H1 (cell line): ENCODE measurements around the gene REG3G. TPM values are rescaled to one million over a fixed set of nuclear protein-coding genes. Genes with fewer than 3 reads are reported as not detected.

Source experiments
- CTCF ChIA-PET: fragments of 300-600 bp; sonication (Branson Sonifier 250); formaldehyde crosslinking; loops from one replicate; lab custom pipeline; 2021; ENCODE audit not compliant: partially characterized antibody; lab: Charles Lee
- POLR2A ChIA-PET: fragments of 300-600 bp; sonication (Branson Sonifier 250); formaldehyde crosslinking; loops from one replicate; lab custom pipeline; 2021; ENCODE audit warnings: inconsistent platforms; ENCODE audit not compliant: partially characterized antibody; lab: Charles Lee
- DNase-seq, 2 experiments: peaks; one replicate each; pipeline versions ENCODE4 v3.0.0 to v3.0.0-alpha.2; 2010 to 2022; ENCODE audit warnings: low spot score in 2 of 2, low read depth in 1 of 2, mixed read lengths in 1 of 2
- FAIRE-seq: peaks from 2 replicates; lab custom pipeline; 2011; peaks lifted over from hg19 to GRCh38; lab: Jason Lieb, UNC
- H2AFZ ChIP-seq: 2 replicates; pipeline ENCODE4 v1.8.1; 2012; ENCODE audit warnings: low read length, inconsistent platforms
- H2AK5ac ChIP-seq: 2 replicates; pipeline ENCODE4 v1.6.1; 2013; ENCODE audit warnings: low read depth, low read length
- H2BK120ac ChIP-seq: replicated peaks from 2 replicates; pipeline ENCODE3; 2013; ENCODE audit warnings: low read depth, low read length, inconsistent platforms
- H2BK12ac ChIP-seq: 2 replicates; pipeline ENCODE4 v1.6.1; 2013; ENCODE audit warnings: low read depth, low read length
- H2BK15ac ChIP-seq: 2 replicates; pipeline ENCODE4 v1.6.1; 2013; ENCODE audit warnings: low read length
- H2BK20ac ChIP-seq: 2 replicates; pipeline ENCODE4 v1.6.1; 2013; ENCODE audit warnings: low read length
- H2BK5ac ChIP-seq: 2 replicates; pipeline ENCODE4 v1.6.1; 2013; ENCODE audit warnings: low read depth, low read length
- H3K14ac ChIP-seq: 2 replicates; pipeline ENCODE4 v1.6.1; 2013; ENCODE audit warnings: inconsistent platforms; ENCODE audit not compliant: insufficient read length
- H3K18ac ChIP-seq: 2 replicates; pipeline ENCODE4 v1.6.1; 2013; ENCODE audit warnings: low read length; ENCODE audit errors: extremely low read depth
- H3K23ac ChIP-seq: 2 replicates; pipeline ENCODE4 v1.6.1; 2013; ENCODE audit warnings: inconsistent platforms; ENCODE audit not compliant: insufficient read length
- H3K23me2 ChIP-seq: 2 replicates; pipeline ENCODE4 v1.6.1; 2013; ENCODE audit warnings: low read depth, low read length
- H3K27ac ChIP-seq: 2 replicates; pipeline ENCODE4 v1.6.1; 2011; ENCODE audit warnings: low read depth, low read length, inconsistent platforms
- H3K27me3 ChIP-seq, 4 experiments: replicated peaks in 1 of 4; 1 replicate in 1 of 4; 2 replicates in 3 of 4; pipeline versions ENCODE4 v1.6.1 to v1.8.1; 2011 to 2013; ENCODE audit warnings: low read length in 3 of 4, mild to moderate bottlenecking in 3 of 4, inconsistent platforms in 2 of 4, mixed read lengths in 2 of 4, moderate library complexity in 1 of 4; ENCODE audit not compliant: control insufficient read depth in 3 of 4, insufficient read depth in 3 of 4; ENCODE audit errors: extremely low read depth in 1 of 4
- H3K36me3 ChIP-seq, 4 experiments: 2 replicates each; pipeline versions ENCODE4 v1.6.1 to v1.8.1; 2011 to 2013; ENCODE audit warnings: mild to moderate bottlenecking in 4 of 4, low read length in 3 of 4, moderate library complexity in 2 of 4, control low read depth in 1 of 4, inconsistent platforms in 1 of 4; ENCODE audit not compliant: insufficient read depth in 4 of 4, control insufficient read depth in 2 of 4
- H3K4ac ChIP-seq: replicated peaks from 2 replicates; pipeline ENCODE3; 2013; ENCODE audit warnings: low read length, low read depth, mixed read lengths, inconsistent platforms; ENCODE audit not compliant: insufficient read length
- H3K4me1 ChIP-seq, 4 experiments: replicated peaks in 1 of 4; 1 replicate in 1 of 4; 2 replicates in 3 of 4; pipeline versions ENCODE4 v1.6.1 to v1.8.1; 2011 to 2013; ENCODE audit warnings: low read length in 3 of 4, inconsistent platforms in 2 of 4, mixed read lengths in 1 of 4; ENCODE audit not compliant: insufficient read depth in 4 of 4, control insufficient read depth in 3 of 4
- H3K4me2 ChIP-seq, 2 experiments: 2 replicates each; pipeline versions ENCODE4 v1.6.1 to v1.8.1; 2011 to 2013; ENCODE audit warnings: low read depth in 2 of 2, low read length in 2 of 2, control low read depth in 1 of 2, inconsistent platforms in 1 of 2, mild to moderate bottlenecking in 1 of 2; ENCODE audit not compliant: insufficient read depth in 1 of 2
- H3K4me3 ChIP-seq, 4 experiments: fragments of 200-600, 300-600 bp in 1 of 4; sonication (generic), shearing (Covaris generic), sonication (Bioruptor Twin) in 1 of 4; 2 replicates each; pipeline versions ENCODE4 v1.5.1 to v1.8.1; 2011 to 2016; ENCODE audit warnings: low read length in 4 of 4, low read depth in 3 of 4, control low read depth in 2 of 4, inconsistent platforms in 2 of 4, mild to moderate bottlenecking in 2 of 4, mixed read lengths in 1 of 4, moderate library complexity in 1 of 4; ENCODE audit not compliant: insufficient read depth in 2 of 4; ENCODE audit errors: extremely low read depth in 1 of 4
- H3K56ac ChIP-seq: replicated peaks from 2 replicates; pipeline ENCODE3; 2013; ENCODE audit warnings: low read depth, mild to moderate bottlenecking, mixed read lengths, low read length, inconsistent platforms; ENCODE audit not compliant: insufficient read length
- H3K79me1 ChIP-seq: 2 replicates; pipeline ENCODE4 v1.6.1; 2013; ENCODE audit warnings: low read depth, low read length, control low read depth
- H3K79me2 ChIP-seq, 2 experiments: 2 replicates each; pipeline versions ENCODE4 v1.6.1 to v1.8.1; 2012 to 2013; ENCODE audit warnings: low read length in 2 of 2, mild to moderate bottlenecking in 2 of 2, inconsistent platforms in 1 of 2; ENCODE audit not compliant: insufficient read depth in 2 of 2, control insufficient read depth in 1 of 2
- H3K9ac ChIP-seq, 4 experiments: replicated peaks in 1 of 4; 1 replicate in 1 of 4; 2 replicates in 3 of 4; pipeline versions ENCODE4 v1.6.1 to v1.8.1; 2011 to 2013; ENCODE audit warnings: low read depth in 3 of 4, low read length in 3 of 4, control low read depth in 2 of 4, mild to moderate bottlenecking in 2 of 4, moderate library complexity in 2 of 4, inconsistent platforms in 1 of 4; ENCODE audit errors: extremely low read depth in 1 of 4
- H3K9me3 ChIP-seq, 2 experiments: 2 replicates each; pipeline versions ENCODE4 v1.6.1 to v1.8.1; 2012 to 2013; ENCODE audit warnings: mild to moderate bottlenecking in 2 of 2, moderate library complexity in 2 of 2, control low read depth in 1 of 2, inconsistent platforms in 1 of 2, low read depth in 1 of 2, low read length in 1 of 2, mixed read lengths in 1 of 2; ENCODE audit not compliant: insufficient read depth in 2 of 2
- H4K20me1 ChIP-seq, 2 experiments: replicated peaks in 1 of 2; 2 replicates each; pipeline versions ENCODE3 to v1.8.1; 2011 to 2013; ENCODE audit warnings: inconsistent platforms in 2 of 2, low read length in 2 of 2, mild to moderate bottlenecking in 1 of 2; ENCODE audit not compliant: insufficient read depth in 2 of 2, control insufficient read depth in 1 of 2
- H4K5ac ChIP-seq: 2 replicates; pipeline ENCODE4 v1.6.1; 2013; ENCODE audit warnings: low read length, low read depth, mixed read lengths, inconsistent platforms; ENCODE audit not compliant: insufficient read length
- H4K8ac ChIP-seq: 2 replicates; pipeline ENCODE4 v1.8.0; 2013; ENCODE audit warnings: mild to moderate bottlenecking, moderate library complexity, low read length, inconsistent platforms; ENCODE audit not compliant: insufficient read depth; ENCODE audit errors: extremely low read depth
- H4K91ac ChIP-seq: replicated peaks from 2 replicates; pipeline ENCODE3; 2013; ENCODE audit warnings: low read length, mixed read lengths, inconsistent platforms; ENCODE audit not compliant: insufficient read length
- SRF ChIP-seq: IDR thresholded peaks from 2 replicates; pipeline ENCODE4 v1.6.1; 2011; ENCODE audit warnings: mild to moderate bottlenecking, low read depth, low read length, moderate library complexity
- TCF12 ChIP-seq: IDR thresholded peaks from 2 replicates; pipeline ENCODE4 v1.6.1; 2011; ENCODE audit warnings: low read depth, mild to moderate bottlenecking, low read length
- WGBS, 2 experiments: shearing (Covaris generic) in 1 of 2; methylation state at CpG; one replicate each; pipeline versions ENCODE4 v1.1.6 to v1.1.7; 2013 to 2015; ENCODE audit warnings: low lambda C conversion rate in 2 of 2, mixed read lengths in 2 of 2, inconsistent platforms in 1 of 2, low coverage in 1 of 2, missing lambda C conversion rate in 1 of 2; ENCODE audit not compliant: insufficient replicate concordance in 2 of 2, insufficient coverage in 1 of 2, insufficient read length in 1 of 2; ENCODE audit errors: extremely low coverage in 1 of 2, missing lambda C conversion rate in 1 of 2; 5-methylcytosine and 5-hydroxymethylcytosine counted together
- polyA plus RNA-seq, 7 experiments: library from polyadenylated mRNA; depleted of rRNA in 3 of 7; stranded (reverse) in 5 of 7; unstranded in 2 of 7; fragments of >200 nt in 5 of 7; fragments of 200-250 nt in 2 of 7; gene quantifications; 1 replicate in 5 of 7; 2 replicates in 1 of 7; 4 replicates in 1 of 7; pipeline versions ENCODE4 v1.2.1 to v1.2.3, GENCODE V29; 2011 to 2013; ENCODE audit warnings: missing spikeins in 2 of 7, mixed read lengths in 2 of 7
- total RNA-seq: library from RNA; stranded (reverse); fragmentation: NEBNext Ultra II Directional; extraction: Animal tissue kit (Norgen Biotek cat#: 25700); gene quantifications from 2 replicates; pipeline ENCODE4 v1.2.1, GENCODE V29; 2021

Gene REG3G
- total and polyA plus RNA-seq, 2 of the 8 experiments (the other 6 are each of a cell fraction or from before 2014, with no cell fraction given): not detected

- H3K27me3 ChIP-seq: no peaks in the 10 kb centered on the region
- H3K23me2 ChIP-seq: no peaks in the 10 kb centered on the region
- H3K9ac ChIP-seq: no peak overlapping the region
- ChIA-PET CTCF (interaction anchor here (1.3 to 2.7 kb wide), 2 partner anchors 35 to 219 kb away, joined by 3 to 12 read pairs; no protein-coding TSS in a partner anchor), POLR2A (no interaction called here)
- H2BK5ac ChIP-seq: no peak overlapping the region
- H3K9me3 ChIP-seq: no peaks in the 10 kb centered on the region
- no peak overlapping the region for H2BK12ac ChIP-seq
- H3K23ac ChIP-seq: no peak overlapping the region
- no peaks in the 10 kb centered on the region for H3K79me2 ChIP-seq
- H4K5ac ChIP-seq: no peak overlapping the region
- no peak overlapping the region for H2BK15ac ChIP-seq
- no peaks in the 10 kb centered on the region for H4K20me1 ChIP-seq
- H2AFZ ChIP-seq: no peak overlapping the region
- no peaks in the 10 kb centered on the region for H3K4me1 ChIP-seq
- no peak for TF ChIP-seq TCF12
- TF ChIP-seq SRF: no peak
- no peak overlapping the region for H4K91ac ChIP-seq
- no peak overlapping the region for H2AK5ac ChIP-seq
- H4K8ac ChIP-seq: no peak overlapping the region
- no peak overlapping the region for H2BK120ac ChIP-seq
- H3K4me3 ChIP-seq: no peak overlapping the region
- H2BK20ac ChIP-seq: no peak overlapping the region
- H3K36me3 ChIP-seq: no peaks in the 10 kb centered on the region
- H3K14ac ChIP-seq: no peak overlapping the region
- 91% methylated on average over 3 of the region's 3 CpGs; no CpG with 5 or more reads in 1 of the 2 experiments for WGBS, 2 experiments
- H3K79me1 ChIP-seq: no peaks in the 10 kb centered on the region
- no peak overlapping the region for H3K4me2 ChIP-seq
- no peak overlapping the region for H3K27ac ChIP-seq
- no peak overlapping the region for H3K56ac ChIP-seq
- H3K18ac ChIP-seq: no peak overlapping the region
- no peak for DNase-seq
- no peak for FAIRE-seq
- no peak overlapping the region for H3K4ac ChIP-seq
Measured at GRCh38 chr2:79005216-79005615, 20.3 kb upstream of the REG3G start.
